K562 (cell line): ENCODE results near the gene TMEM123.

Experiments
- CTCF ChIP-seq, 3 experiments: IDR thresholded peaks in 2 of 3; conservative IDR thresholded peaks in 1 of 3; 2 replicates each; pipeline ENCODE4 v1.5.1; 2011 to 2012; ENCODE audit warnings: low read length in 3 of 3, mild to moderate bottlenecking in 3 of 3, control low read depth in 2 of 3, improper control_type of control experiment in 1 of 3, inconsistent platforms in 1 of 3, low read depth in 1 of 3, mixed read lengths in 1 of 3, moderate library complexity in 1 of 3; ENCODE audit not compliant: insufficient read depth in 2 of 3
- FOXA3 ChIP-seq, 2 experiments: fragments of 450-650 bp in 1 of 2; sonication (generic) in 1 of 2; formaldehyde crosslinking; IDR thresholded peaks in 1 of 2; conservative IDR thresholded peaks in 1 of 2; 2 replicates each; pipeline versions ENCODE4 v1.4.0 to v1.8.0; 2020 to 2022; ENCODE audit warnings: mild to moderate bottlenecking in 2 of 2, missing genetic modification reagents in 1 of 2
- TCF7L2 ChIP-seq: fragments of 150-350 bp; IDR thresholded peaks from 2 replicates; pipeline ENCODE4 v1.6.1; 2016; ENCODE audit warnings: low read depth, mild to moderate bottlenecking, low read length, moderate library complexity
- TRIM24 ChIP-seq, 2 experiments: fragments of 450-650 bp; IDR thresholded peaks; 2 replicates each; pipeline ENCODE4 v1.6.1; 2016

GRCh38 chr11:102391549-102392237, 60.9 kb downstream of the TMEM123 start:
- TF ChIP-seq TCF7L2 (no peak), TRIM24 (IDR thresholded peaks at IDR 0.05) (no peak), CTCF (IDR thresholded peaks at IDR 0.05 in 2 of 3, conservative IDR thresholded peaks at IDR 0.05 in 1 of 3; ENCODE audit: insufficient read depth in 2 of 3, low read depth in 1 of 3, low read length in 3 of 3) (no peak), FOXA3 (CRISPR knock-in tag; conservative IDR thresholded peaks at IDR 0.05 in 1 of 2, IDR thresholded peaks at IDR 0.05 in 1 of 2) (no peak)
